VCaP (cell line): Measurements from ENCODE around the gene ESF1.

ENCODE experiments used
- H3K27ac ChIP-seq: fragments of 450-650 bp; 2 replicates; pipeline ENCODE4 v1.5.1; 2017
- CTCF ChIP-seq: fragments of 450-650 bp; conservative IDR thresholded peaks from 2 replicates; pipeline ENCODE4 v1.5.1; 2017; ENCODE audit warnings: mild to moderate bottlenecking, moderate library complexity

Gene ESF1

GRCh38 chr20:13736436-13737191 is 48.1 kb downstream of the ESF1 start:
- no peak for TF ChIP-seq CTCF
- no peak overlapping the region for H3K27ac ChIP-seq

- no peak for TF ChIP-seq CTCF
Observed at GRCh38 chr20:13735826-13736225, 48.9 kb downstream of the ESF1 start.

GRCh38 chr20:13723011-13723410 is 61.7 kb downstream of the ESF1 start:
- no peak overlapping the region for H3K27ac ChIP-seq
- TF ChIP-seq CTCF: no peak

More at GRCh38 chr20:13735826-13736225, 48.9 kb downstream of the ESF1 start:
- H3K27ac ChIP-seq: no peak overlapping the region

GRCh38 chr20:13718171-13718570 is 66.5 kb downstream of the ESF1 start:
- no peak for TF ChIP-seq CTCF
- H3K27ac ChIP-seq: no peak overlapping the region

GRCh38 chr20:13717631-13718044 is 67.1 kb downstream of the ESF1 start:
- H3K27ac ChIP-seq: no peak overlapping the region

GRCh38 chr20:13715171-13715570 is 69.5 kb downstream of the ESF1 start:
- no peak for TF ChIP-seq CTCF
- no peak overlapping the region for H3K27ac ChIP-seq

More at GRCh38 chr20:13717631-13718044, 67.1 kb downstream of the ESF1 start:
- TF ChIP-seq CTCF: no peak

GRCh38 chr20:13708234-13708633 is 76.5 kb downstream of the ESF1 start:
- H3K27ac ChIP-seq: no peak overlapping the region
- no peak for TF ChIP-seq CTCF
